SK-N-SH (cell line): Measurements from ENCODE around the gene CDKAL1. TPM values are rescaled to one million over a fixed set of nuclear protein-coding genes. Genes with fewer than 3 reads are reported as not detected.

Source experiments
- CTCF ChIA-PET: fragments of 300-600, 350-600 bp; formaldehyde crosslinking; extraction: SDS; loops from one replicate; lab custom pipeline; 2021; lab: Yijun Ruan, JAX
- POLR2A ChIA-PET: fragments of 350-600 bp; sonication (Branson Sonifier 250); formaldehyde crosslinking; extraction: SDS; loops from one replicate; lab custom pipeline; 2020; ENCODE audit warnings: antibody characterized with exemption, inconsistent platforms; lab: Yijun Ruan, JAX
- DNase-seq: peaks from one replicate; pipeline ENCODE4 v3.0.0; 2012
- H2AFZ ChIP-seq: fragments of 200-600 bp; sonication (generic); 2 replicates; pipeline ENCODE4 v1.8.1; 2016; ENCODE audit warnings: antibody characterized with exemption, mild to moderate bottlenecking, low read depth
- H3F3A ChIP-seq: fragments of 200-600 bp; sonication (generic); replicated peaks from 2 replicates; pipeline ENCODE3; 2016; ENCODE audit warnings: antibody characterized with exemption, mild to moderate bottlenecking; ENCODE audit not compliant: insufficient read depth
- H3K27ac ChIP-seq, 2 experiments: fragments of 200-500 bp in 1 of 2; fragments of 200-600 bp in 1 of 2; sonication (Bioruptor generic) in 1 of 2; sonication (generic), shearing (Covaris generic) in 1 of 2; 2 replicates each; pipeline versions ENCODE4 v1.5.1 to v1.6.1; 2014 to 2016; ENCODE audit warnings: low read depth in 2 of 2, inconsistent platforms in 1 of 2, low read length in 1 of 2, mild to moderate bottlenecking in 1 of 2, mixed read lengths in 1 of 2
- H3K27me3 ChIP-seq: fragments of 200-600 bp; sonication (generic), shearing (Covaris generic); 2 replicates; pipeline ENCODE4 v1.6.1; 2016; ENCODE audit warnings: mixed run types; ENCODE audit not compliant: insufficient read depth
- H3K36me3 ChIP-seq, 2 experiments: fragments of 200-500 bp in 1 of 2; fragments of 200-600 bp in 1 of 2; sonication (Bioruptor generic) in 1 of 2; sonication (generic) in 1 of 2; replicated peaks in 1 of 2; 2 replicates each; pipeline versions ENCODE3 to v1.5.1; 2014 to 2016; ENCODE audit warnings: low read length in 1 of 2, mild to moderate bottlenecking in 1 of 2; ENCODE audit not compliant: insufficient read depth in 2 of 2, control insufficient read depth in 1 of 2
- H3K4me1 ChIP-seq, 2 experiments: fragments of 200-500 bp in 1 of 2; fragments of 200-600 bp in 1 of 2; sonication (Bioruptor generic) in 1 of 2; sonication (generic), shearing (Covaris generic) in 1 of 2; 2 replicates each; pipeline versions ENCODE4 v1.5.1 to v1.6.1; 2014 to 2016; ENCODE audit warnings: low read depth in 1 of 2, low read length in 1 of 2, mixed run types in 1 of 2; ENCODE audit not compliant: insufficient read depth in 2 of 2, control insufficient read depth in 1 of 2
- H3K4me2 ChIP-seq: fragments of 200-600 bp; sonication (generic), shearing (Covaris generic); 2 replicates; pipeline ENCODE4 v1.6.1; 2017; ENCODE audit warnings: mixed run types
- H3K4me3 ChIP-seq, 2 experiments: fragments of 200-500 bp in 1 of 2; fragments of 200-600 bp in 1 of 2; sonication (Bioruptor generic) in 1 of 2; sonication (generic), shearing (Covaris generic) in 1 of 2; 2 replicates each; pipeline versions ENCODE4 v1.5.1 to v1.8.1; 2014 to 2016; ENCODE audit warnings: low read depth in 2 of 2, inconsistent platforms in 1 of 2, low read length in 1 of 2, mild to moderate bottlenecking in 1 of 2, mixed read lengths in 1 of 2, moderate library complexity in 1 of 2
- H3K79me2 ChIP-seq: fragments of 200-600 bp; sonication (generic); 2 replicates; pipeline ENCODE4 v1.8.1; 2017; ENCODE audit warnings: mild to moderate bottlenecking; ENCODE audit not compliant: insufficient read depth
- H3K9ac ChIP-seq: fragments of 200-600 bp; sonication (generic); 2 replicates; pipeline ENCODE4 v1.6.1; 2017; ENCODE audit warnings: mixed run types
- H3K9me2 ChIP-seq: fragments of 200-600 bp; sonication (generic); 2 replicates; pipeline ENCODE4 v1.6.1; 2017; ENCODE audit warnings: mixed run types
- H3K9me3 ChIP-seq: fragments of 200-600 bp; sonication (generic); 2 replicates; pipeline ENCODE4 v1.6.1; 2017; ENCODE audit warnings: mixed run types, mild to moderate bottlenecking, moderate library complexity
- H4K20me1 ChIP-seq: fragments of 200-600 bp; sonication (generic); 2 replicates; pipeline ENCODE4 v1.6.1; 2017; ENCODE audit warnings: mild to moderate bottlenecking, mixed run types; ENCODE audit not compliant: insufficient read depth
- CHD2 ChIP-seq: fragments of 150-350 bp; IDR thresholded peaks from 2 replicates; pipeline ENCODE4 v1.6.1; 2018; ENCODE audit warnings: low read length; ENCODE audit not compliant: partially characterized antibody
- ELF1 ChIP-seq: IDR thresholded peaks from 2 replicates; pipeline ENCODE4 v1.4.0; 2012
- EP300 ChIP-seq, 2 experiments: IDR thresholded peaks; 2 replicates each; pipeline versions ENCODE4 v1.4.0 to v1.6.1; 2012; ENCODE audit warnings: borderline replicate concordance in 1 of 2, low read depth in 1 of 2, low read length in 1 of 2
- FOXM1 ChIP-seq: IDR thresholded peaks from 2 replicates; pipeline ENCODE4 v1.4.0; 2012; ENCODE audit warnings: low read depth, mild to moderate bottlenecking
- GABPA ChIP-seq: IDR thresholded peaks from 2 replicates; pipeline ENCODE4 v1.4.0; 2012; ENCODE audit warnings: low read depth, mild to moderate bottlenecking
- GATA2 ChIP-seq: sonication (generic); formaldehyde crosslinking; IDR thresholded peaks from 2 replicates; pipeline ENCODE4 v1.5.0; 2020; ENCODE audit warnings: mild to moderate bottlenecking, missing genetic modification reagents
- JUND ChIP-seq: IDR thresholded peaks from 2 replicates; pipeline ENCODE4 v1.4.0; 2012
- NRF1 ChIP-seq: IDR thresholded peaks from 2 replicates; pipeline ENCODE4 v1.6.1; 2012; ENCODE audit warnings: low read depth, mild to moderate bottlenecking, low read length
- POLR2AphosphoS5 ChIP-seq: IDR thresholded peaks from 2 replicates; pipeline ENCODE4 v1.6.1; 2012; ENCODE audit warnings: low read depth, low read length
- RCOR1 ChIP-seq: fragments of 150-350 bp; IDR thresholded peaks from 2 replicates; pipeline ENCODE4 v1.6.1; 2017; ENCODE audit warnings: antibody characterized with exemption, low read length
- RFX5 ChIP-seq: IDR thresholded peaks from 2 replicates; pipeline ENCODE4 v1.6.1; 2012; ENCODE audit warnings: mild to moderate bottlenecking, improper control_type of control experiment, low read length
- RXRA ChIP-seq: IDR thresholded peaks from 2 replicates; pipeline ENCODE4 v1.4.0; 2012; ENCODE audit warnings: low read depth, mild to moderate bottlenecking, borderline replicate concordance
- SMC3 ChIP-seq: IDR thresholded peaks from 2 replicates; pipeline ENCODE4 v1.6.1; 2012; ENCODE audit warnings: low read depth, low read length, improper control_type of control experiment
- TAF1 ChIP-seq: IDR thresholded peaks from 2 replicates; pipeline ENCODE4 v1.6.1; 2012; ENCODE audit warnings: low read depth, mild to moderate bottlenecking, low read length, moderate library complexity, borderline replicate concordance
- TCF12 ChIP-seq: IDR thresholded peaks from 2 replicates; pipeline ENCODE4 v1.4.0; 2012
- TEAD4 ChIP-seq: IDR thresholded peaks from 2 replicates; pipeline ENCODE4 v1.4.0; 2012; ENCODE audit warnings: mild to moderate bottlenecking, borderline replicate concordance; ENCODE audit not compliant: insufficient read depth
- USF1 ChIP-seq: IDR thresholded peaks from 2 replicates; pipeline ENCODE4 v1.4.0; 2012; ENCODE audit warnings: low read depth, borderline replicate concordance
- YY1 ChIP-seq: IDR thresholded peaks from 2 replicates; pipeline ENCODE4 v1.4.0; 2012; ENCODE audit warnings: low read depth, mild to moderate bottlenecking
- WGBS: methylation state at CpG from one replicate; pipeline ENCODE4 v1.1.6; 2017; ENCODE audit warnings: low lambda C conversion rate; 5-methylcytosine and 5-hydroxymethylcytosine counted together
- polyA plus RNA-seq, 3 experiments: library from polyadenylated mRNA; depleted of rRNA; stranded (reverse); fragments of >200 nt; gene quantifications; 2 replicates each; pipeline ENCODE4 v1.2.3, GENCODE V29; 2012
- TF ChIP-seq, protein P1 (sequence below): IDR thresholded peaks from 2 replicates; pipeline ENCODE4 v1.4.0; 2012; ENCODE audit warnings: low read depth
- TF ChIP-seq, protein P2 (sequence below): IDR thresholded peaks from 2 replicates; pipeline ENCODE4 v1.6.1; 2012; ENCODE audit warnings: mild to moderate bottlenecking, low read depth, low read length, moderate library complexity
- TF ChIP-seq, protein P3 (sequence below): fragments of 200-600 bp; sonication (generic); IDR thresholded peaks from 2 replicates; pipeline ENCODE4 v1.6.1; 2017; ENCODE audit warnings: antibody characterized with exemption, mild to moderate bottlenecking, moderate library complexity

Gene CDKAL1
- polyA plus RNA-seq, 1 of the 3 experiments (the other 2 are of a cell fraction) = 2.6 TPM

DNA sequence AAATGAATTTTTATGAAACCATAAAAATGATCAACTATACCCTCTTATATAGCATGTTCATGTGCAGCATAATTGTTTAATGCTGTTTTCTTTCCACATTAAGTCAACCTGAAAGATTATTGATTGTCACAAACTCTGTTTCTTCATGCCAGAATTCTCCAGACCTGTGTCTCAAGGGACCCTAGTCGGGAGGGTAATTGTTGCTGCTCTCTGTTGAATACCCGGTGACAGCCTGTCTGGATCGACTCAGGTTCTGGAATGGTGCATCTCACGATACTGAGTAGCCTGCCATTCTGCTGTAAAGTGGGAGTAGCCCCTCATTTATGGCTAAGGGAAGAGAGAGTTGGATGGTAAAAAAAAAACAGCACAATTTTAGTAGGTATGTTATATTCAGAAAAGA, 609.4 kb downstream of the CDKAL1 start (continued):
- TF ChIP-seq RCOR1 = no peak
- no peak for TF ChIP-seq YY1
- no peak for TF ChIP-seq TCF12
- TF ChIP-seq, protein P1, sequence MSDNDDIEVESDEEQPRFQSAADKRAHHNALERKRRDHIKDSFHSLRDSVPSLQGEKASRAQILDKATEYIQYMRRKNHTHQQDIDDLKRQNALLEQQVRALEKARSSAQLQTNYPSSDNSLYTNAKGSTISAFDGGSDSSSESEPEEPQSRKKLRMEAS = no peak
- no peak for TF ChIP-seq ELF1
- no peak for TF ChIP-seq RFX5
- no peak for TF ChIP-seq TEAD4

GRCh38 chr6:21144928-21145327, 610.7 kb downstream of the CDKAL1 start:
- H3K4me1 ChIP-seq = peaks cover 0 to 15% of the 10 kb centered on the region in 2 experiments; a peak in 3 of 4 replicates
- no peaks in the 10 kb centered on the region for H3K36me3 ChIP-seq
- POLR2A ChIA-PET = no interaction called here
- no peaks in the 10 kb centered on the region for H3K79me2 ChIP-seq
- no peaks in the 10 kb centered on the region for H3K9me3 ChIP-seq
- TF ChIP-seq RXRA = no peak
- peak in 1 of 2 experiments; percentile 34; a peak in 1 of 4 replicates for TF ChIP-seq EP300 (IDR thresholded peaks at IDR 0.05; ENCODE audit: borderline replicate concordance in 1 of 2, low read depth in 1 of 2, low read length in 1 of 2)
- H3K27me3 ChIP-seq = no peaks in the 10 kb centered on the region
- no peaks in the 10 kb centered on the region for H3F3A ChIP-seq
- no peak overlapping the region for H3K9ac ChIP-seq
- WGBS = 83% methylated on average over 2 of the region's 2 CpGs
- peak; percentile 30 for DNase-seq
- H3K4me3 ChIP-seq = no peak overlapping the region
- no peak overlapping the region for H3K4me2 ChIP-seq
- H3K27ac ChIP-seq = peak overlapping the region in 1 of 2 experiments; percentile 64; a peak in 2 of 4 replicates
- H2AFZ ChIP-seq = no peak overlapping the region
- CTCF ChIA-PET = interaction anchor here (1.4 kb wide), 1 partner anchor 445 kb away, joined by 4 read pairs; no protein-coding TSS in a partner anchor
- no peaks in the 10 kb centered on the region for H4K20me1 ChIP-seq
- no peaks in the 10 kb centered on the region for H3K9me2 ChIP-seq

DNA sequence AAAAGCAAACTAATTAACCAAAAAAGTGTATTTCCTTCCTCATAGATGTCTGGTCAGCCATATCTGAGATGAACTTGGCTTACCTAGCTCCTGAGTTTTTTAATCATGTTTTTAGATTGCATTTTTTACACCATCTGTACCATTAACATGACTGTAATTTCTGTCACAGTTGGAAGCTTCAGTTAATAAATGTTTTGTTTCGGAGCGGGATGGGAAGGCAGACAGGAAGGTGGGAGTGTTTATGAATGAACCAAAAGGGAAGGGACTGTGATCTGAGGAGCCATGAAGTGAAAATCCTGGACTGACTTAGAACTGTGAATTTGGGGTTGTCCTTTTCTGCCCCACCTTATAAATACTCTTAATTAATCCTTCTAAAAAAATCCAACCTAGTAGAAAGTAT, 613.7 kb downstream of the CDKAL1 start:
- DNase-seq = no peak
- Histone ChIP-seq H3K4me3 (no peak overlapping the region), H3K9me3 (no peaks in the 10 kb centered on the region), H3K9ac (no peak overlapping the region), H3K27me3 (no peaks in the 10 kb centered on the region), H3K9me2 (no peaks in the 10 kb centered on the region), H3K4me1 (peaks cover 0 to 12% of the 10 kb centered on the region in 2 experiments; a peak in 3 of 4 replicates), H3K36me3 (no peaks in the 10 kb centered on the region), H3K79me2 (no peaks in the 10 kb centered on the region), H4K20me1 (no peaks in the 10 kb centered on the region), H3K27ac (no peak overlapping the region), H3K4me2 (no peak overlapping the region), H3F3A (no peaks in the 10 kb centered on the region), H2AFZ (no peak overlapping the region)
- POLR2A ChIA-PET = no interaction called here
- 94% methylated on average over 2 of the region's 2 CpGs for WGBS
- CTCF ChIA-PET = interaction anchor here (1.4 kb wide), 1 partner anchor 12 kb away, joined by 4 read pairs; no protein-coding TSS in a partner anchor
- no peak for TF ChIP-seq GATA2 (CRISPR knock-in tag)
- no peak for TF ChIP-seq RFX5
- TF ChIP-seq ELF1 = no peak
- no peak for TF ChIP-seq POLR2AphosphoS5
- no peak for TF ChIP-seq YY1
- TF ChIP-seq, protein P2, sequence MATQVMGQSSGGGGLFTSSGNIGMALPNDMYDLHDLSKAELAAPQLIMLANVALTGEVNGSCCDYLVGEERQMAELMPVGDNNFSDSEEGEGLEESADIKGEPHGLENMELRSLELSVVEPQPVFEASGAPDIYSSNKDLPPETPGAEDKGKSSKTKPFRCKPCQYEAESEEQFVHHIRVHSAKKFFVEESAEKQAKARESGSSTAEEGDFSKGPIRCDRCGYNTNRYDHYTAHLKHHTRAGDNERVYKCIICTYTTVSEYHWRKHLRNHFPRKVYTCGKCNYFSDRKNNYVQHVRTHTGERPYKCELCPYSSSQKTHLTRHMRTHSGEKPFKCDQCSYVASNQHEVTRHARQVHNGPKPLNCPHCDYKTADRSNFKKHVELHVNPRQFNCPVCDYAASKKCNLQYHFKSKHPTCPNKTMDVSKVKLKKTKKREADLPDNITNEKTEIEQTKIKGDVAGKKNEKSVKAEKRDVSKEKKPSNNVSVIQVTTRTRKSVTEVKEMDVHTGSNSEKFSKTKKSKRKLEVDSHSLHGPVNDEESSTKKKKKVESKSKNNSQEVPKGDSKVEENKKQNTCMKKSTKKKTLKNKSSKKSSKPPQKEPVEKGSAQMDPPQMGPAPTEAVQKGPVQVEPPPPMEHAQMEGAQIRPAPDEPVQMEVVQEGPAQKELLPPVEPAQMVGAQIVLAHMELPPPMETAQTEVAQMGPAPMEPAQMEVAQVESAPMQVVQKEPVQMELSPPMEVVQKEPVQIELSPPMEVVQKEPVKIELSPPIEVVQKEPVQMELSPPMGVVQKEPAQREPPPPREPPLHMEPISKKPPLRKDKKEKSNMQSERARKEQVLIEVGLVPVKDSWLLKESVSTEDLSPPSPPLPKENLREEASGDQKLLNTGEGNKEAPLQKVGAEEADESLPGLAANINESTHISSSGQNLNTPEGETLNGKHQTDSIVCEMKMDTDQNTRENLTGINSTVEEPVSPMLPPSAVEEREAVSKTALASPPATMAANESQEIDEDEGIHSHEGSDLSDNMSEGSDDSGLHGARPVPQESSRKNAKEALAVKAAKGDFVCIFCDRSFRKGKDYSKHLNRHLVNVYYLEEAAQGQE = no peak
- TF ChIP-seq CHD2 = no peak
- no peak for TF ChIP-seq TAF1
- TF ChIP-seq FOXM1 = no peak
- TF ChIP-seq TCF12 = no peak
- TF ChIP-seq NRF1 = no peak
- no peak for TF ChIP-seq RXRA
- no peak for TF ChIP-seq GABPA
- TF ChIP-seq SMC3 = no peak
- TF ChIP-seq TEAD4 = no peak
- TF ChIP-seq JUND = no peak
- TF ChIP-seq EP300 (IDR thresholded peaks at IDR 0.05; ENCODE audit: borderline replicate concordance in 1 of 2, low read depth in 1 of 2, low read length in 1 of 2) = no peak
- no peak for TF ChIP-seq USF1
- TF ChIP-seq, protein P3, sequence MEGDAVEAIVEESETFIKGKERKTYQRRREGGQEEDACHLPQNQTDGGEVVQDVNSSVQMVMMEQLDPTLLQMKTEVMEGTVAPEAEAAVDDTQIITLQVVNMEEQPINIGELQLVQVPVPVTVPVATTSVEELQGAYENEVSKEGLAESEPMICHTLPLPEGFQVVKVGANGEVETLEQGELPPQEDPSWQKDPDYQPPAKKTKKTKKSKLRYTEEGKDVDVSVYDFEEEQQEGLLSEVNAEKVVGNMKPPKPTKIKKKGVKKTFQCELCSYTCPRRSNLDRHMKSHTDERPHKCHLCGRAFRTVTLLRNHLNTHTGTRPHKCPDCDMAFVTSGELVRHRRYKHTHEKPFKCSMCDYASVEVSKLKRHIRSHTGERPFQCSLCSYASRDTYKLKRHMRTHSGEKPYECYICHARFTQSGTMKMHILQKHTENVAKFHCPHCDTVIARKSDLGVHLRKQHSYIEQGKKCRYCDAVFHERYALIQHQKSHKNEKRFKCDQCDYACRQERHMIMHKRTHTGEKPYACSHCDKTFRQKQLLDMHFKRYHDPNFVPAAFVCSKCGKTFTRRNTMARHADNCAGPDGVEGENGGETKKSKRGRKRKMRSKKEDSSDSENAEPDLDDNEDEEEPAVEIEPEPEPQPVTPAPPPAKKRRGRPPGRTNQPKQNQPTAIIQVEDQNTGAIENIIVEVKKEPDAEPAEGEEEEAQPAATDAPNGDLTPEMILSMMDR = no peak
